OCI-LY1 (cell line): ENCODE results near the gene TAS1R3.

ENCODE experiments used
- EZH2 ChIP-seq: fragments of 200-600 bp; sonication (generic), shearing (Covaris generic); IDR thresholded peaks from 2 replicates; pipeline ENCODE4 v1.8.0; 2017; ENCODE audit warnings: borderline replicate concordance, mixed run types, mild to moderate bottlenecking, antibody characterized with exemption, low read length, moderate library complexity, mixed read lengths
- TF ChIP-seq, protein P1 (sequence below): fragments of 200-600 bp; sonication (generic), shearing (Covaris generic); IDR thresholded peaks from 2 replicates; pipeline ENCODE4 v1.5.1; 2017; ENCODE audit warnings: mild to moderate bottlenecking, antibody characterized with exemption, low read length, moderate library complexity, mixed read lengths

GRCh38 chr1:1343811-1344421, 12.8 kb downstream of the TAS1R3 start:
- TF ChIP-seq, protein P1, sequence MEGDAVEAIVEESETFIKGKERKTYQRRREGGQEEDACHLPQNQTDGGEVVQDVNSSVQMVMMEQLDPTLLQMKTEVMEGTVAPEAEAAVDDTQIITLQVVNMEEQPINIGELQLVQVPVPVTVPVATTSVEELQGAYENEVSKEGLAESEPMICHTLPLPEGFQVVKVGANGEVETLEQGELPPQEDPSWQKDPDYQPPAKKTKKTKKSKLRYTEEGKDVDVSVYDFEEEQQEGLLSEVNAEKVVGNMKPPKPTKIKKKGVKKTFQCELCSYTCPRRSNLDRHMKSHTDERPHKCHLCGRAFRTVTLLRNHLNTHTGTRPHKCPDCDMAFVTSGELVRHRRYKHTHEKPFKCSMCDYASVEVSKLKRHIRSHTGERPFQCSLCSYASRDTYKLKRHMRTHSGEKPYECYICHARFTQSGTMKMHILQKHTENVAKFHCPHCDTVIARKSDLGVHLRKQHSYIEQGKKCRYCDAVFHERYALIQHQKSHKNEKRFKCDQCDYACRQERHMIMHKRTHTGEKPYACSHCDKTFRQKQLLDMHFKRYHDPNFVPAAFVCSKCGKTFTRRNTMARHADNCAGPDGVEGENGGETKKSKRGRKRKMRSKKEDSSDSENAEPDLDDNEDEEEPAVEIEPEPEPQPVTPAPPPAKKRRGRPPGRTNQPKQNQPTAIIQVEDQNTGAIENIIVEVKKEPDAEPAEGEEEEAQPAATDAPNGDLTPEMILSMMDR: no peak
- no peak for TF ChIP-seq EZH2
